NB4 (cell line): Measurements from ENCODE around the gene AADAC.
"Not testable (repeated sequence)": the region's sequence is repeated elsewhere in the genome, so short reads cannot be mapped to it uniquely, and the experiment has no call there.

ENCODE experiments used
- DNase-seq: peaks from one replicate; pipeline ENCODE4 v3.0.0; 2010; ENCODE audit warnings: low read depth
- H3K4me3 ChIP-seq: one replicate; pipeline ENCODE4 v1.5.1; 2011; ENCODE audit warnings: mild to moderate bottlenecking, low read depth, low read length, moderate library complexity
- MYC ChIP-seq: IDR thresholded peaks from 2 replicates; pipeline ENCODE4 v1.6.1; 2011; ENCODE audit warnings: low read depth, low read length
- POLR2A ChIP-seq: IDR thresholded peaks from 2 replicates; pipeline ENCODE4 v1.6.1; 2011; ENCODE audit warnings: mild to moderate bottlenecking; ENCODE audit not compliant: insufficient read length; ENCODE audit errors: extremely low read depth
- TF ChIP-seq, protein P1 (sequence below): IDR thresholded peaks from one replicate; pipeline ENCODE4 v1.5.1; 2012; ENCODE audit warnings: low read depth, low read length
- TF ChIP-seq, protein P2 (sequence below): IDR thresholded peaks from 2 replicates; pipeline ENCODE4 v1.6.1; 2011; ENCODE audit warnings: low read depth, low read length

AADAC gene

DNA sequence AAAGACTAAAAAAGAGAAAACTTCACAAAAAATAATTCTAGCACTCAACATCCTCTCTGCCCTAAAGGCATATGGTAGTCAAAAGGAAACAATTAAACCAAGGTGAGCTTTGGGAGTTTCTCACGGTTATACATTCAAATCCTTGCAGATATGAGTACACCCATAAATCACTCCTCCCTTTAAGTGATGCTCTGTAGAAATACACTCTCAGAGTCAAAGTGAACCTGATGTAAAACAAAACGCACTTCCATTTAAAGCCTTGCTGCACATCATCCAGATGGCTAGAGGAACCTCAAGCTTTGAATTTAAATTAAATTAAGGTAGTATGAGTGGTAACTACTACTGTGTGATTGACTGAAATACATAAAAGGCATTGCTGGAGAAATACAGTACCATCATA lies 36.0 kb upstream of the AADAC start:
- DNase-seq = no peak
- TF ChIP-seq MYC (no peak), POLR2A (no peak)
- TF ChIP-seq, protein P1, sequence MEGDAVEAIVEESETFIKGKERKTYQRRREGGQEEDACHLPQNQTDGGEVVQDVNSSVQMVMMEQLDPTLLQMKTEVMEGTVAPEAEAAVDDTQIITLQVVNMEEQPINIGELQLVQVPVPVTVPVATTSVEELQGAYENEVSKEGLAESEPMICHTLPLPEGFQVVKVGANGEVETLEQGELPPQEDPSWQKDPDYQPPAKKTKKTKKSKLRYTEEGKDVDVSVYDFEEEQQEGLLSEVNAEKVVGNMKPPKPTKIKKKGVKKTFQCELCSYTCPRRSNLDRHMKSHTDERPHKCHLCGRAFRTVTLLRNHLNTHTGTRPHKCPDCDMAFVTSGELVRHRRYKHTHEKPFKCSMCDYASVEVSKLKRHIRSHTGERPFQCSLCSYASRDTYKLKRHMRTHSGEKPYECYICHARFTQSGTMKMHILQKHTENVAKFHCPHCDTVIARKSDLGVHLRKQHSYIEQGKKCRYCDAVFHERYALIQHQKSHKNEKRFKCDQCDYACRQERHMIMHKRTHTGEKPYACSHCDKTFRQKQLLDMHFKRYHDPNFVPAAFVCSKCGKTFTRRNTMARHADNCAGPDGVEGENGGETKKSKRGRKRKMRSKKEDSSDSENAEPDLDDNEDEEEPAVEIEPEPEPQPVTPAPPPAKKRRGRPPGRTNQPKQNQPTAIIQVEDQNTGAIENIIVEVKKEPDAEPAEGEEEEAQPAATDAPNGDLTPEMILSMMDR = no peak
- TF ChIP-seq, protein P2, sequence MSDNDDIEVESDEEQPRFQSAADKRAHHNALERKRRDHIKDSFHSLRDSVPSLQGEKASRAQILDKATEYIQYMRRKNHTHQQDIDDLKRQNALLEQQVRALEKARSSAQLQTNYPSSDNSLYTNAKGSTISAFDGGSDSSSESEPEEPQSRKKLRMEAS = no peak

DNA sequence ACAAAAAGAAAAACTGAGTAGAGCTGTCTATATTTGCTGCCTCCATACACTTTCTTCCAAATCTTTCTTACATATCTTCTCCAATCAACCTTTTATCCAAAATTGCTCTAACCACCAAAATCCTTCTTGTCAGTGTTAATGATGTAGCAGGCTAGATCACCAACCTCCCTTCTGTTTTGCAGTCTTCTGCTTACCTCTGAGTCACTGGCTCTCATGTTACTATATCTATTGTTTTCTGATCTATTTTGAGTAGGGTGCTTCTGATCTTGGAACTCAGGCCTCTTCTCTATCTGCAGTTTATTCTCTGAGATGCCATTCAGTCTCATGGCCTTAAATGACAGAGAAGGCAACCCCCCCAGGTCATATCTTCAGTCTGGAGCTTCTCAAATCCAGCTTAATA lies 26.3 kb upstream of the AADAC start:
- TF ChIP-seq, protein P2 = no peak
- TF ChIP-seq MYC (no peak), POLR2A (no peak)
- TF ChIP-seq, protein P1 = no peak
- DNase-seq = no peak
- H3K4me3 ChIP-seq = no peak overlapping the region

More for the DNA sequence above, 36.0 kb upstream of the AADAC start:
- H3K4me3 ChIP-seq = no peak overlapping the region

DNA sequence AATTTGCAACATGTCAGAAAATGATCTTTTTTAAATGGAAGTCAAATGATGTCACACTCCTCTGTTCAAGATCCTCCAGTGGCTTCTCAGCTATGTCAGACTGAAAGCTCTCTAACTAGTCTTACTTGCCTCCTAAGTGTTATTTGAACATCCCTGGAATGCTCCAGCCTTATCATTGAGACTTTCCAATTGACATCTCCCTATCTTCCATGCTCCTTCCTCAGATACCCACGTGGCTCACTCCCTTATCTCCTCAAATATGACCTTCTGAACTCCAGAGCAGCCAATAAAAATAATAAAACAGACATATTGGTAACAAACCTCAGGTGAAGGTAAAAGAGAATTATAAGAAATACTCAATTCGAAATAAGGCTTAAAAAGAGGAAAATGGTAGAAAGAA lies 25.5 kb upstream of the AADAC start:
- TF ChIP-seq, protein P1 = no peak
- TF ChIP-seq POLR2A = no peak
- TF ChIP-seq, protein P2 = no peak
- TF ChIP-seq MYC = no peak
- no peak for DNase-seq
- no peak overlapping the region for H3K4me3 ChIP-seq

DNA sequence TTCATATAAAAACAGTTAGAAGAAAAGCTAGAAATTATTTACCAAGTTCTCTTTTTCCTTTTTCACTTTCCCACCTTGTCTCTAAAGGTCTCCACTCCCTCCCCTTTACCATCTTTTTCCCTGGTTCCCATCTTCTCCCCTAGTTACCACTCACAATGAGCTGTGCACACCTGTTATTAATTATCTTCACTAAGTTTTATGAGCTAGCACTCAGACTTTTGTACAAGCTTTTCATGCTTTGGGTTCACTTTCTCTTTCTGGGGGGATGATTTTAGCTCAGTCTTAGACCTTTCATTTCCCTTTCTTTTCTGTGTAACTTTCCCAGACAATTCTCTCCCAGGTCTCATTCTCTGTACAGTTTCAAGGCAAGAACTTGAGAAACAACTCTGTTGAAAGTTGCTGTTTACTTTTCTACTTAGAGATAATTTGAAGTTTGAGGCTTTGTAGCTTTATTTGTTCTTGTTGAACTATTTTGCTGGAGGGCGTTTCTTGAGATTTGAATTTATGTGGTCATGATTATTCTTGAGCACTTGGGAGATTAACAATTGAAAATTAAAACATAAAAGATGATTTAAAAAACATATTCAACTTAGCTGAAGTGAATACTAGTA lies 24.0 kb upstream of the AADAC start:
- TF ChIP-seq, protein P2 = no peak
- TF ChIP-seq POLR2A = no peak
- H3K4me3 ChIP-seq = no peak overlapping the region
- no peak for DNase-seq

DNA sequence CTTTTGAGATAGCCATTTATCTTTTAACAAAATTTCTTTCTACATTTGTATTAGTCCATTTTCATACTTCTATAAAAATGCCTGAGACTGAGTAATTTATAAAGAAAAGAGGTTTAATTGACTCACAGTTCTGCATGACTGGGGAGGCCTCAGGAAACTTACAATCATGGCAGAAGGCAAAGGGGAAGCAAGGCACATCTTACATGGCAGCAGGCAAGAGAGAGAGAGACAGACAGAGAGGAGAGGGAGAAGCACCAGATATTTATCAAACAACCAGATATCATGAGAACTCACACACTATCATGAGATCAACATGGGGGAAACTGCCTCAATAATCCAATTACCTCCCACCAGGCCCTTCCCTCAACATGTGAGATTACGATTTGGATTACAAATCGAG lies 23.2 kb upstream of the AADAC start:
- H3K4me3 ChIP-seq, DNase-seq: not testable (repeated sequence)

DNA sequence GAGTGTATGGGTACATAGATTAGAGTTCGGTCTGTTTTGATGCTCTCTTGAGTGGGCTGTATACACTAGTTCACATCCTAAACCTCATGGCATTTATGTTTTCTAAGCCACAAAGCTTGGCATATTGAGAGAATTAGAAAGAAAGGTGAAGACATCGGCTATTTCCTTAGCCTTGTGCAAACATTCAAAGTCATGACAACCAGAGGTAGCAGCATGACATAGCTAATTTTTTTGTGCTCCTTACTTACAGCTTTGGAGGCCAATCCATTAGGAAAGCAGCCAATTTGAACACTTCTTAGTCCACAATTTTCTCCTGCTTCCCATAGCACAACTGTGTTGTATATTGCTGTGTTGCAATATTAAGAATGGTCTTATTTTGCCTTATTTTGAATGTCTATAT lies 21.5 kb upstream of the AADAC start:
- no peak overlapping the region for H3K4me3 ChIP-seq
- TF ChIP-seq, protein P1 = no peak
- TF ChIP-seq POLR2A (no peak), MYC (no peak)
- TF ChIP-seq, protein P2 = no peak
- no peak for DNase-seq

DNA sequence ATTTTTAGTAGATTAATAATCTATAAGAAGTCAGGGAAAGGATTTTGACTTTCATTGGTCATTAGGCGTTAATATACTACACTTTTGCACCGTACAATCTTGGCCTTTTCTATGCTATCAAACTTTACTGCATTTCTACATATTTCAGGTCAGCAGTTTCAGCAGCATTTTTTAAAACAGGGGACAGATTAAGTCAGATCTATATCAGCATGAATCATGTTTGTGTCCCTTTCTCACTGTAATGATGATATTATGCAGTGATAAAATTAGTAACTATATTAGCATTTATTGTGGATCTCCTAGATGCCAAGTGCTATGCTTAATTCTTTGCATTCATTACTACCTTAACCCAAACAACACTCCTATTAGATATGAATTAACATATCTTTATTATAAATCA lies 20.3 kb upstream of the AADAC start:
- TF ChIP-seq POLR2A (no peak), MYC (no peak)
- TF ChIP-seq, protein P1 = no peak
- TF ChIP-seq, protein P2 = no peak
- DNase-seq = no peak
- no peak overlapping the region for H3K4me3 ChIP-seq
